ENCODE data around the gene SCAMP5. TPM values are rescaled to one million over a fixed set of nuclear protein-coding genes. Genes with fewer than 3 reads are reported as not detected.

SCAMP5 gene
- total RNA-seq, 2 experiments from 2014 or later: 2.0 to 3.0 TPM

- Mint-ChIP-seq H3K36me3 (ENCODE audit: low read depth) (peaks cover 15% of the 10 kb centered on the region), H3K4me3 (no peak overlapping the region), H3K4me1 (peaks cover 58% of the 10 kb centered on the region), H3K27me3 (no peaks in the 10 kb centered on the region), H3K27ac (no peak overlapping the region), H3K9me3 (no peaks in the 10 kb centered on the region)
- ChIA-PET CTCF (interaction anchor here (0.6 to 3.8 kb wide), 17 partner anchors 10 to 187 kb away, joined by 3 to 34 read pairs (median 4); partner anchors contain the start of gene C15orf39), POLR2A (no interaction called here)
- no peak for DNase-seq
These were observed 33.6 kb downstream of the SCAMP5 start for GRCh38 chr15:75028991-75029377.

- H3K36me3 Mint-ChIP-seq (ENCODE audit: low read depth): peaks cover 15% of the 10 kb centered on the region
These were observed 34.1 kb downstream of the SCAMP5 start for GRCh38 chr15:75029378-75030022.

GRCh38 chr15:75030023-75030413, 34.7 kb downstream of the SCAMP5 start:
- no peaks in the 10 kb centered on the region for H3K27me3 Mint-ChIP-seq
- DNase-seq: no peak
- H3K36me3 Mint-ChIP-seq (ENCODE audit: low read depth): peaks cover 15% of the 10 kb centered on the region
- H3K4me1 Mint-ChIP-seq: peaks cover 50% of the 10 kb centered on the region
- CTCF ChIA-PET: interaction anchor here (0.6 to 3.8 kb wide), 13 partner anchors 9 to 186 kb away, joined by 3 to 34 read pairs (median 6); partner anchors contain the start of gene C15orf39
- H3K9me3 Mint-ChIP-seq: no peaks in the 10 kb centered on the region
- H3K4me3 Mint-ChIP-seq: no peak overlapping the region
- no peak overlapping the region for H3K27ac Mint-ChIP-seq
- POLR2A ChIA-PET: no interaction called here

More at GRCh38 chr15:75029378-75030022, 34.1 kb downstream of the SCAMP5 start:
- no peaks in the 10 kb centered on the region for H3K9me3 Mint-ChIP-seq
- ChIA-PET CTCF (interaction anchor here (0.6 to 3.8 kb wide), 21 partner anchors 8 to 278 kb away, joined by 3 to 34 read pairs (median 4); partner anchors contain the start of gene C15orf39), POLR2A (no interaction called here)
- H3K27ac Mint-ChIP-seq: no peak overlapping the region
- DNase-seq: peak; percentile 92
- H3K27me3 Mint-ChIP-seq: no peaks in the 10 kb centered on the region
- H3K4me3 Mint-ChIP-seq: no peak overlapping the region
- H3K4me1 Mint-ChIP-seq: peaks cover 54% of the 10 kb centered on the region

- no peaks in the 10 kb centered on the region for H3K9me3 Mint-ChIP-seq
- POLR2A ChIA-PET: interaction anchor here (0.5 kb wide), 1 partner anchor 171 kb away, joined by 3 read pairs; no protein-coding TSS in a partner anchor
- peaks cover 15% of the 10 kb centered on the region for H3K36me3 Mint-ChIP-seq (ENCODE audit: low read depth)
- H3K27me3 Mint-ChIP-seq: no peaks in the 10 kb centered on the region
- H3K27ac Mint-ChIP-seq: no peak overlapping the region
- DNase-seq: no peak
- H3K4me3 Mint-ChIP-seq: no peak overlapping the region
- H3K4me1 Mint-ChIP-seq: peaks cover 46% of the 10 kb centered on the region
- CTCF ChIA-PET: interaction anchor here (1.9 to 3.8 kb wide), 4 partner anchors 13 to 179 kb away, joined by 6 to 34 read pairs (median 14); partner anchors contain the start of gene C15orf39
These were observed 35.1 kb downstream of the SCAMP5 start for GRCh38 chr15:75030424-75030823.

- Mint-ChIP-seq H3K27me3 (no peaks in the 10 kb centered on the region), H3K4me1 (peaks cover 44% of the 10 kb centered on the region), H3K9me3 (no peaks in the 10 kb centered on the region), H3K27ac (peak overlapping the region; percentile 25), H3K4me3 (no peak overlapping the region), H3K36me3 (ENCODE audit: low read depth) (peaks cover 17% of the 10 kb centered on the region)
- ChIA-PET CTCF (interaction anchor here (1.0 to 3.8 kb wide), 3 partner anchors 11 to 172 kb away, joined by 3 to 34 read pairs (median 6); partner anchors contain the start of gene C15orf39), POLR2A (no interaction called here)
- no peak for DNase-seq
These were observed 36.5 kb downstream of the SCAMP5 start for GRCh38 chr15:75031848-75032247.

- DNase-seq: no peak
- CTCF ChIA-PET: interaction anchor here (1.0 to 3.8 kb wide), 3 partner anchors 11 to 171 kb away, joined by 3 to 34 read pairs (median 6); partner anchors contain the start of gene C15orf39
- H3K4me1 Mint-ChIP-seq: peaks cover 50% of the 10 kb centered on the region
- H3K4me3 Mint-ChIP-seq: no peak overlapping the region
- H3K27ac Mint-ChIP-seq: no peak overlapping the region
- H3K36me3 Mint-ChIP-seq (ENCODE audit: low read depth): peaks cover 22% of the 10 kb centered on the region
- no peaks in the 10 kb centered on the region for H3K27me3 Mint-ChIP-seq
- no peaks in the 10 kb centered on the region for H3K9me3 Mint-ChIP-seq
- POLR2A ChIA-PET: no interaction called here
These were observed 37.0 kb downstream of the SCAMP5 start for GRCh38 chr15:75032395-75032794.

- H3K4me3 Mint-ChIP-seq: no peak overlapping the region
- H3K9me3 Mint-ChIP-seq: no peaks in the 10 kb centered on the region
- no peak overlapping the region for H3K27ac Mint-ChIP-seq
- no peaks in the 10 kb centered on the region for H3K27me3 Mint-ChIP-seq
- DNase-seq: no peak
- POLR2A ChIA-PET: no interaction called here
- CTCF ChIA-PET: interaction anchor here (0.6 to 1.7 kb wide), 11 partner anchors 10 to 342 kb away, joined by 3 to 7 read pairs (median 4); partner anchors contain the start of genes C15orf39, PPCDC and SCAMP5
- H3K4me1 Mint-ChIP-seq: peaks cover 58% of the 10 kb centered on the region
- peaks cover 24% of the 10 kb centered on the region for H3K36me3 Mint-ChIP-seq (ENCODE audit: low read depth)
These were observed 38.4 kb downstream of the SCAMP5 start for GRCh38 chr15:75033809-75034208.

- POLR2A ChIA-PET: interaction anchor here (0.7 kb wide), 1 partner anchor 163 kb away, joined by 3 read pairs; no protein-coding TSS in a partner anchor
- H3K27me3 Mint-ChIP-seq: no peaks in the 10 kb centered on the region
These were observed 39.3 kb downstream of the SCAMP5 start for GRCh38 chr15:75034615-75035014.

GRCh38 chr15:75036212-75036616, 40.9 kb downstream of the SCAMP5 start:
- Mint-ChIP-seq H3K4me3 (no peak overlapping the region), H3K4me1 (peaks cover 50% of the 10 kb centered on the region), H3K27ac (no peak overlapping the region), H3K27me3 (no peaks in the 10 kb centered on the region), H3K9me3 (no peaks in the 10 kb centered on the region), H3K36me3 (ENCODE audit: low read depth) (peaks cover 23% of the 10 kb centered on the region)
- CTCF ChIA-PET: interaction anchor here (0.6 to 3.6 kb wide), 4 partner anchors 165 to 199 kb away, joined by 3 to 20 read pairs (median 8); partner anchors contain the start of gene C15orf39
- POLR2A ChIA-PET: no interaction called here
- no peak for DNase-seq

More at GRCh38 chr15:75034615-75035014, 39.3 kb downstream of the SCAMP5 start:
- peaks cover 24% of the 10 kb centered on the region for H3K36me3 Mint-ChIP-seq (ENCODE audit: low read depth)
- peaks cover 59% of the 10 kb centered on the region for H3K4me1 Mint-ChIP-seq
- no peak overlapping the region for H3K4me3 Mint-ChIP-seq
- CTCF ChIA-PET: interaction anchor here (0.9 to 3.6 kb wide), 8 partner anchors 9 to 341 kb away, joined by 3 to 20 read pairs (median 5); partner anchors contain the start of genes C15orf39 and PPCDC
- H3K27ac Mint-ChIP-seq: no peak overlapping the region
- H3K9me3 Mint-ChIP-seq: no peaks in the 10 kb centered on the region
- DNase-seq: no peak

GRCh38 chr15:75037685-75038084, 42.3 kb downstream of the SCAMP5 start:
- H3K27me3 Mint-ChIP-seq: no peaks in the 10 kb centered on the region
- H3K36me3 Mint-ChIP-seq (ENCODE audit: low read depth): peaks cover 16% of the 10 kb centered on the region
- CTCF ChIA-PET: interaction anchor here (0.8 to 4.2 kb wide), 6 partner anchors 8 to 168 kb away, joined by 3 to 20 read pairs (median 10); partner anchors contain the start of gene C15orf39
- POLR2A ChIA-PET: no interaction called here
- no peaks in the 10 kb centered on the region for H3K9me3 Mint-ChIP-seq
- no peak overlapping the region for H3K4me3 Mint-ChIP-seq
- H3K27ac Mint-ChIP-seq: peak overlapping the region; percentile 11
- no peak for DNase-seq
- H3K4me1 Mint-ChIP-seq: peaks cover 45% of the 10 kb centered on the region

- no peak for DNase-seq
- Mint-ChIP-seq H3K27ac (peak overlapping the region; percentile 21), H3K4me1 (peaks cover 51% of the 10 kb centered on the region), H3K36me3 (ENCODE audit: low read depth) (peaks cover 16% of the 10 kb centered on the region), H3K4me3 (no peak overlapping the region), H3K9me3 (no peaks in the 10 kb centered on the region), H3K27me3 (no peaks in the 10 kb centered on the region)
- POLR2A ChIA-PET: no interaction called here
- CTCF ChIA-PET: interaction anchor here (0.8 to 4.2 kb wide), 5 partner anchors 9 to 167 kb away, joined by 3 to 20 read pairs (median 13); partner anchors contain the start of gene C15orf39
These were observed 42.9 kb downstream of the SCAMP5 start for GRCh38 chr15:75038231-75038630.

- CTCF ChIA-PET: interaction anchor here (0.6 to 3.3 kb wide), 28 partner anchors 8 to 256 kb away, joined by 3 to 32 read pairs (median 5); partner anchors contain the start of genes C15orf39, PPCDC and RPP25
- Mint-ChIP-seq H3K36me3 (ENCODE audit: low read depth) (peaks cover 6% of the 10 kb centered on the region), H3K9me3 (no peaks in the 10 kb centered on the region), H3K4me1 (peaks cover 75% of the 10 kb centered on the region), H3K27me3 (no peaks in the 10 kb centered on the region), H3K4me3 (peak overlapping the region; percentile 18), H3K27ac (peak overlapping the region; percentile 87)
- peak; percentile 76 for DNase-seq
- POLR2A ChIA-PET: interaction anchor here (0.6 to 1.3 kb wide), 5 partner anchors 19 to 161 kb away, joined by 3 to 7 read pairs (median 3); partner anchors contain the start of genes C15orf39 and PPCDC
These were observed 47.6 kb downstream of the SCAMP5 start for GRCh38 chr15:75042730-75043508.

Data from activated CD4-positive, alpha-beta T cell treated with anti-CD3 and anti-CD28 coated beads, Interleukin-2, amount 10 ng/mL, durations not matched to agents 7 days and 5 days (primary cell).